Liver (tissue), 9 donors: ENCODE data around the gene ASF1B. TPM values are rescaled to one million over a fixed set of nuclear protein-coding genes. Genes with fewer than 3 reads are reported as not detected.
A peak's percentile ranks its signal among the peaks of the same experiment; 100 is the strongest.

ENCODE experiments used
- DNase-seq: peaks from one replicate; pipeline ENCODE4 v3.0.0-alpha.2; 2017; ENCODE audit warnings: low spot score
- H3K27ac ChIP-seq, 2 donors: one replicate each; pipeline ENCODE4 v1.7.0; 2013; ENCODE audit warnings: inconsistent platforms in 2 of 2, low read length in 2 of 2, control low read depth in 1 of 2, low read depth in 1 of 2, mild to moderate bottlenecking in 1 of 2
- H3K27me3 ChIP-seq, 4 donors: one replicate each; pipeline versions ENCODE4 v1.6.1 to v1.7.0; 2013; ENCODE audit warnings: low read length in 3 of 4, inconsistent platforms in 1 of 4, mild to moderate bottlenecking in 1 of 4, moderate library complexity in 1 of 4; ENCODE audit not compliant: control insufficient read depth in 4 of 4, insufficient read depth in 4 of 4
- H3K36me3 ChIP-seq, 4 donors: one replicate each; pipeline versions ENCODE4 v1.6.1 to v1.7.0; 2013; ENCODE audit warnings: low read length in 3 of 4, mild to moderate bottlenecking in 3 of 4, low read depth in 1 of 4, moderate library complexity in 1 of 4; ENCODE audit not compliant: control insufficient read depth in 4 of 4, insufficient read depth in 3 of 4
- H3K4me1 ChIP-seq, 4 donors: one replicate each; pipeline versions ENCODE4 v1.6.1 to v1.7.0; 2013; ENCODE audit warnings: low read length in 3 of 4, mild to moderate bottlenecking in 3 of 4, moderate library complexity in 1 of 4; ENCODE audit not compliant: control insufficient read depth in 4 of 4, insufficient read depth in 4 of 4
- H3K4me3 ChIP-seq, 3 donors: one replicate each; pipeline versions ENCODE4 v1.6.1 to v1.7.0; 2013; ENCODE audit warnings: low read length in 3 of 3, control low read depth in 1 of 3, low read depth in 1 of 3, mild to moderate bottlenecking in 1 of 3
- H3K9ac ChIP-seq, 2 donors: one replicate each; pipeline ENCODE4 v1.7.0; 2013; ENCODE audit warnings: low read length in 2 of 2, mild to moderate bottlenecking in 2 of 2, moderate library complexity in 2 of 2, control low read depth in 1 of 2, low read depth in 1 of 2
- H3K9me3 ChIP-seq, 4 donors: one replicate each; pipeline versions ENCODE4 v1.6.1 to v1.7.0; 2013; ENCODE audit warnings: low read length in 3 of 4; ENCODE audit not compliant: control insufficient read depth in 4 of 4
- ATF3 ChIP-seq: IDR thresholded peaks from 2 replicates; pipeline ENCODE4 v1.6.1; 2016; ENCODE audit warnings: antibody characterized with exemption
- CTCF ChIP-seq: fragments of 150-350 bp; IDR thresholded peaks from 2 replicates; pipeline ENCODE4 v1.5.1; 2017; ENCODE audit warnings: improper control_type of control experiment, low read depth, low read length; ENCODE audit not compliant: missing input control
- EGR1 ChIP-seq, 2 donors: IDR thresholded peaks; 2 replicates each; pipeline ENCODE4 v1.6.1; 2016 to 2018; ENCODE audit warnings: antibody characterized with exemption in 2 of 2, low read depth in 2 of 2
- FOXA1 ChIP-seq: IDR thresholded peaks from 2 replicates; pipeline ENCODE4 v1.6.1; 2016; ENCODE audit warnings: antibody characterized with exemption
- FOXA2 ChIP-seq: IDR thresholded peaks from 2 replicates; pipeline ENCODE4 v1.6.1; 2016; ENCODE audit warnings: antibody characterized with exemption
- GABPA ChIP-seq, 2 donors: IDR thresholded peaks in 1 of 2; conservative IDR thresholded peaks in 1 of 2; 2 replicates each; pipeline ENCODE4 v1.6.1; 2016; ENCODE audit warnings: antibody characterized with exemption in 2 of 2, mild to moderate bottlenecking in 1 of 2, moderate library complexity in 1 of 2
- HNF4A ChIP-seq, 2 donors: conservative IDR thresholded peaks; 2 replicates each; pipeline ENCODE4 v1.6.1; 2016; ENCODE audit warnings: antibody characterized with exemption in 2 of 2, mild to moderate bottlenecking in 2 of 2
- HNF4G ChIP-seq: IDR thresholded peaks from 2 replicates; pipeline ENCODE4 v1.6.1; 2016; ENCODE audit warnings: antibody characterized with exemption
- JUND ChIP-seq, 2 donors: IDR thresholded peaks; 2 replicates each; pipeline ENCODE4 v1.6.1; 2016; ENCODE audit warnings: antibody characterized with exemption in 2 of 2
- MAX ChIP-seq: IDR thresholded peaks from 2 replicates; pipeline ENCODE4 v1.6.1; 2016; ENCODE audit warnings: antibody characterized with exemption
- NR2F2 ChIP-seq: IDR thresholded peaks from 2 replicates; pipeline ENCODE4 v1.6.1; 2016; ENCODE audit warnings: antibody characterized with exemption
- RAD21 ChIP-seq, 2 donors: IDR thresholded peaks; 2 replicates each; pipeline ENCODE4 v1.6.1; 2016; ENCODE audit warnings: antibody characterized with exemption in 2 of 2, mild to moderate bottlenecking in 2 of 2
- REST ChIP-seq: IDR thresholded peaks from 2 replicates; pipeline ENCODE4 v1.6.1; 2016; ENCODE audit warnings: antibody characterized with exemption, mild to moderate bottlenecking
- RXRA ChIP-seq, 2 donors: IDR thresholded peaks; 2 replicates each; pipeline ENCODE4 v1.6.1; 2017 to 2018; ENCODE audit warnings: antibody characterized with exemption in 2 of 2, mild to moderate bottlenecking in 1 of 2
- SP1 ChIP-seq: IDR thresholded peaks from 2 replicates; pipeline ENCODE4 v1.6.1; 2018; ENCODE audit warnings: antibody characterized with exemption, mild to moderate bottlenecking
- TAF1 ChIP-seq: conservative IDR thresholded peaks from 2 replicates; pipeline ENCODE4 v1.6.1; 2016; ENCODE audit warnings: antibody characterized with exemption, mild to moderate bottlenecking
- YY1 ChIP-seq: IDR thresholded peaks from 2 replicates; pipeline ENCODE4 v1.6.1; 2016; ENCODE audit warnings: antibody characterized with exemption, mild to moderate bottlenecking
- ZBTB33 ChIP-seq: IDR thresholded peaks from 2 replicates; pipeline ENCODE4 v1.6.1; 2016; ENCODE audit warnings: antibody characterized with exemption
- WGBS: extraction: QIAGEN DNeasy Blood & Tissue Kit; methylation state at CpG from one replicate; pipeline ENCODE4 v1.1.7; 2013; 5-methylcytosine and 5-hydroxymethylcytosine counted together
- polyA plus RNA-seq, 2 donors: library from polyadenylated mRNA; stranded (reverse) in 1 of 2; unstranded in 1 of 2; fragments of 200-250 nt in 1 of 2; fragments of >200 nt in 1 of 2; fragmentation: Nextera tagmentation in 1 of 2; extraction: Ambion mirVana in 1 of 2; gene quantifications; one replicate each; pipeline versions ENCODE4 v1.2.1 to v1.2.3, GENCODE V29; 2013 to 2015
- total RNA-seq, 2 donors: library from RNA; depleted of rRNA; stranded (reverse); fragments of >200 nt; gene quantifications; one replicate each; pipeline ENCODE4 v1.2.3, GENCODE V29; 2014
- donor health status: healthy.
- donor health status: healthy.
- donor health status: healthy.
- donor health status: healthy.
- donor health status: healthy.

Gene ASF1B
- total and polyA plus RNA-seq, 4 donors: 0.25 to 20.5 (median 1.6) TPM

GRCh38 chr19:14150041-14150769 is 13.8 kb upstream of the ASF1B start:
- H3K36me3 ChIP-seq: no peaks in the 10 kb centered on the region
- no peaks in the 10 kb centered on the region for H3K27me3 ChIP-seq
- no peaks in the 10 kb centered on the region for H3K9me3 ChIP-seq
- H3K9ac ChIP-seq: no peak overlapping the region
- 82% methylated on average over 10 of the region's 10 CpGs for WGBS
- H3K4me1 ChIP-seq: peaks cover 0 to 2% (median 0%) of the 10 kb centered on the region in 4 donors
- TF ChIP-seq ZBTB33 (no peak), MAX (no peak), FOXA1 (no peak), NR2F2 (no peak), HNF4G (no peak), ATF3 (no peak), REST (no peak), YY1 (no peak), TAF1 (no peak), FOXA2 (no peak), RXRA (IDR thresholded peaks at IDR 0.05) (no peak)
- peak overlapping the region in 1 of 2 donors; percentile 42 for H3K27ac ChIP-seq
- H3K4me3 ChIP-seq: no peak overlapping the region
- no peak for DNase-seq

GRCh38 chr19:14149509-14149994 is 13.2 kb upstream of the ASF1B start:
- Histone ChIP-seq H3K4me3 (no peak overlapping the region), H3K27ac (peak overlapping the region in 1 of 2 donors; percentile 53), H3K27me3 (no peaks in the 10 kb centered on the region), H3K4me1 (peaks cover 0 to 2% (median 0%) of the 10 kb centered on the region in 4 donors), H3K9ac (no peak overlapping the region), H3K9me3 (no peaks in the 10 kb centered on the region), H3K36me3 (no peaks in the 10 kb centered on the region)
- WGBS: 61% methylated on average over 21 of the region's 21 CpGs
- DNase-seq: no peak
- TF ChIP-seq MAX (no peak), ZBTB33 (no peak), GABPA (IDR thresholded peaks at IDR 0.05 in 1 of 2, conservative IDR thresholded peaks at IDR 0.05 in 1 of 2) (no peak), CTCF (no peak), HNF4A (conservative IDR thresholded peaks at IDR 0.05) (no peak), RAD21 (IDR thresholded peaks at IDR 0.05) (no peak), SP1 (peak; percentile 20), TAF1 (no peak), JUND (IDR thresholded peaks at IDR 0.05) (no peak), RXRA (IDR thresholded peaks at IDR 0.05) (no peak), NR2F2 (peak; percentile 10), ATF3 (no peak), FOXA2 (no peak), EGR1 (IDR thresholded peaks at IDR 0.05; ENCODE audit: low read depth in 2 of 2) (no peak)
